GM10248 (cell line): ENCODE results near the gene ST6GAL2.

ENCODE experiments used
- CTCF ChIA-PET: fragments of 300-600 bp; sonication (Branson Sonifier 250); formaldehyde crosslinking; extraction: SDS; loops from one replicate; lab custom pipeline; 2021; ENCODE audit warnings: antibody characterized with exemption; lab: Yijun Ruan, JAX
- POLR2A ChIA-PET: fragments of 350-650 bp; sonication (Branson Sonifier 250); formaldehyde crosslinking; extraction: SDS; loops from one replicate; lab custom pipeline; 2020; ENCODE audit warnings: antibody characterized with exemption; lab: Yijun Ruan, JAX
- DNase-seq: peaks from one replicate; pipeline ENCODE4 v3.0.0; 2012; ENCODE audit errors: extremely low spot score
- TF ChIP-seq, protein P1 (sequence below): IDR thresholded peaks from 2 replicates; pipeline ENCODE4 v1.5.1; 2012; ENCODE audit warnings: mild to moderate bottlenecking, low read depth; ENCODE audit errors: extremely low read depth, missing control alignments, control extremely low read depth

Gene ST6GAL2

DNA sequence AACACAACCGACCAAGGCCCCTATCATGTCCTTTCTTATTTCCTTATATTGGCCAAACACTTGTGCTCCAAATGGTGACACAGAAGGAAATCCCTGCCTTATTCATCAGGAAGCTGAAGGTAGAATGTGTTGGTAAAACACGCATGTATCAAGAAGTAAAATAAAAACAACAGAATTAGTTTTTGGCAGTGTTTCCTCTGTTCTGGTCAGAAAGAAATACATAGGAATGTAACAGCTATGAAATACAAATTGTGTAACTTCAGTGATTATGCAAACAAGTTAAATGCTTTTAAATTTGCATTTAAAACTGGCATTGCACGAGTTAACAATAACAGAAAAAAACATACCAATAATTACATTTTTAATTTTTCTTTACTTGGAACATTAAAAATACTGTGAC, 19.3 kb downstream of the ST6GAL2 start:
- DNase-seq = no peak
- TF ChIP-seq, protein P1, sequence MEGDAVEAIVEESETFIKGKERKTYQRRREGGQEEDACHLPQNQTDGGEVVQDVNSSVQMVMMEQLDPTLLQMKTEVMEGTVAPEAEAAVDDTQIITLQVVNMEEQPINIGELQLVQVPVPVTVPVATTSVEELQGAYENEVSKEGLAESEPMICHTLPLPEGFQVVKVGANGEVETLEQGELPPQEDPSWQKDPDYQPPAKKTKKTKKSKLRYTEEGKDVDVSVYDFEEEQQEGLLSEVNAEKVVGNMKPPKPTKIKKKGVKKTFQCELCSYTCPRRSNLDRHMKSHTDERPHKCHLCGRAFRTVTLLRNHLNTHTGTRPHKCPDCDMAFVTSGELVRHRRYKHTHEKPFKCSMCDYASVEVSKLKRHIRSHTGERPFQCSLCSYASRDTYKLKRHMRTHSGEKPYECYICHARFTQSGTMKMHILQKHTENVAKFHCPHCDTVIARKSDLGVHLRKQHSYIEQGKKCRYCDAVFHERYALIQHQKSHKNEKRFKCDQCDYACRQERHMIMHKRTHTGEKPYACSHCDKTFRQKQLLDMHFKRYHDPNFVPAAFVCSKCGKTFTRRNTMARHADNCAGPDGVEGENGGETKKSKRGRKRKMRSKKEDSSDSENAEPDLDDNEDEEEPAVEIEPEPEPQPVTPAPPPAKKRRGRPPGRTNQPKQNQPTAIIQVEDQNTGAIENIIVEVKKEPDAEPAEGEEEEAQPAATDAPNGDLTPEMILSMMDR = no peak
- ChIA-PET POLR2A (no interaction called here), CTCF (no interaction called here)

DNA sequence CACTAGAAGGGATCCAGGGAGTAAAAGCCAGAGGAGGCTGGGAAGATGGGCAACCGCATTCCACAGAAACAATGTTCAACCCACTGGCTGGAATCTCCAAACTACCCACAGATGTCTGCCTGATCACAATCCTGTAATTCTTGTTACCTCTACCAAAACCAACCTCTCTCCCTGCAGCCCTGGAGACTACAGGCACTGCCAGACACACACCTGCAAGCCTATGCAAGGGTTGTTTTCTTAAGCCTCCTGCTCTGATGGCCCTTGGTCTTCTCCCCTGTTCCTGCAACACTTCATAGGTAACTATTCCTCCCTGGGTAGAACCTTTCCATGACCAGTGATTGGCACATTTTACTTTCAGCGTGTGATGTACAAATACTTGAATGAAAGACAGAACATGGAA, 21.9 kb downstream of the ST6GAL2 start:
- ChIA-PET CTCF (no interaction called here), POLR2A (no interaction called here)
- TF ChIP-seq, protein P1 = no peak

DNA sequence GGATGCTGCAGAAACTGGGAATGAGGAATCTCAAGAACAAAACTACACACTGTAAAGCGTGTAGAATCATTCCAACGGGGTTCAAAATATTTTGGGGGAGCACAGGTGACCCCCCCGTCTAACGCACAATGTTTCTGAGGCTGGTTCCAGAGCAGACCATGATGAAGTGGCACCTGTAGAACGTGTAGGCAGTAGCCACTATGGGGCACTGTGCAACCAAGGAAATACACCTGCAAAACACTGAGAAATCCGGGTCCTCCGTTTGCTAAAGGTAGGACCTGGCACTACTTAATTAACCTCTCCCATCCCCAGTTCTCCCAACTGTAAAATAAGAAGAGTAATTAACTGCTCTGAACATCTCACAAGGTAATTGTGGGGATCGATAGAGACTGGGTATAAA, 22.6 kb downstream of the ST6GAL2 start:
- ChIA-PET POLR2A (no interaction called here), CTCF (no interaction called here)
- DNase-seq = no peak
- TF ChIP-seq, protein P1 = no peak

More for the DNA sequence above, 21.9 kb downstream of the ST6GAL2 start:
- DNase-seq = no peak

DNA sequence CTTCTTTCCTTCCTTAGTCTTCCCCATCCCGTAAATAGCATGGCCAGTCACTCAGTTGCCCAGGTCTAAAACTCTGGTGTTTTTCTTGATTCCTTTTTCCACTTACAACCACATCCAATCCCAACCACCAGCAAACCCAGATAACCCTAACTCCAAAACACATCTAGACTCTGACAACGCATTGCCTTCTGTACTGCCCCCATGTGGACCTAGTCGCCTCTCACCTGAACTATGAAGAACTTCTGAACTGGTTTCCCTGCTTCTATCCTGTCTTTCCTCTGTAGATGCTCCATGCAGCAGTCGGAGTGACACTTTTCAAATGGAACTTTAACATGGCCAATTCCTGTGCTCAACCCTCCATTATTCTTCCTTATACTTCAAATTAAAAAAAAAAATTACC, 26.5 kb downstream of the ST6GAL2 start:
- DNase-seq = no peak
- ChIA-PET CTCF (no interaction called here), POLR2A (no interaction called here)
- TF ChIP-seq, protein P1 = no peak

DNA sequence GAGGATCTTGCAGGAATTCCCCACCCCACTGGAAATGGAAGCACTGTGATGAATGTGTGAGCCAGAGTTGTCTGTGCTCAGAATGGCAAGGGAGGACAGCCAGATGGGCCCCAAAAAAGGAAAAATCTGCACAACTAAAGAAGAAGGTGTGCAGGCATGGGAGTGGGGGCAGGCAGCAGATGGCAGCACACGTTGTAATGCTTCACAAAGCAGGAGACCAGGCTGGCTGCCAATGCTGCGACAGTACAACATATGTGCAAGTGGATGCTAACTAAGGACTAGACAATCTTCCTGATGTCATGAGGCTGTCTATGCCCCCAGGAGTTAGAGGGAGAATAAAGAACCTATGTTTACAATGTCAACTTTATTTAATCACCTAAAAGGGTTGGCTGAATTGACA, 27.2 kb downstream of the ST6GAL2 start:
- CTCF ChIA-PET = no interaction called here
- POLR2A ChIA-PET = no interaction called here
- TF ChIP-seq, protein P1 = no peak
- no peak for DNase-seq

DNA sequence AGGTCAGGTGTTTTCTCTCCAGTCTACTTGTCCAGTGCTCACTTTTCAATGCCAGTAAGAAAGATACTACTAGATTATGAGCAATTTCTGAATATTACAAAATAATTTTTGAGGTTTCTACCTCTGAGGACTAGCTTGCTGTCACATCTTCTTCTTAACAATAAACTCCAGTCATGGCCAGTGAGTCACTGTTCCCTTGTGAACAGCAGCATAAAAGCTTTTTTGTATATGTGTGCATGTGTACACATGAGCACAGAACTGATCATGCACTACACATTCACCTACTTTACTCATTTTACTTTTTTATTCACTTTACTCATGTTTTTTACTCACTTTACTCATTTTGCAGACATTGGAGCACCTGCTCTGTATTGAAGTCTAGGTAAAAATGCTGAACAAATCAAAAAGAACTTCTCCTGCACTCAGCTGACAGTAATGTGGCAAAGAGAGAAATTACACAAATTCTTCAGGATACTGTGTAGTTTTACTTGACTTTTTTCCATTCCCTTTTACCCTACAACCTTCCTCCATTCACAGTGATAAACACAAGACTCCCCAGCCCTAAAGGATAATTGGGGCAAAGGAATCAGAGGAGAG, 28.0 kb downstream of the ST6GAL2 start:
- CTCF ChIA-PET = no interaction called here
- no peak for DNase-seq
- POLR2A ChIA-PET = no interaction called here
- TF ChIP-seq, protein P1 = no peak
